Trophoblast cell (in vitro differentiated cells and primary cell): ENCODE measurements around the gene VPS13C.

ENCODE experiments used
- DNase-seq, 2 donors: peaks; one replicate each; pipeline ENCODE4 v3.0.0-alpha.2; 2016
- H2AFZ ChIP-seq: 2 replicates; pipeline ENCODE4 v1.6.1; 2013; ENCODE audit warnings: low read length, moderate library complexity, mild to moderate bottlenecking; ENCODE audit not compliant: insufficient read depth, poor library complexity
- H2AK5ac ChIP-seq: 2 replicates; pipeline ENCODE4 v1.6.1; 2013; ENCODE audit warnings: mild to moderate bottlenecking, low read length
- H2BK120ac ChIP-seq: 2 replicates; pipeline ENCODE4 v1.6.1; 2013; ENCODE audit warnings: low read length, mild to moderate bottlenecking, moderate library complexity; ENCODE audit not compliant: insufficient read depth, poor library complexity
- H2BK12ac ChIP-seq: 2 replicates; pipeline ENCODE4 v1.6.1; 2013; ENCODE audit warnings: mild to moderate bottlenecking, low read length, moderate library complexity
- H2BK5ac ChIP-seq: 2 replicates; pipeline ENCODE4 v1.6.1; 2013; ENCODE audit warnings: low read length, low read depth, moderate library complexity, mild to moderate bottlenecking; ENCODE audit not compliant: poor library complexity
- H3K14ac ChIP-seq: 2 replicates; pipeline ENCODE4 v1.6.1; 2013; ENCODE audit warnings: mild to moderate bottlenecking, low read length
- H3K18ac ChIP-seq: 2 replicates; pipeline ENCODE4 v1.6.1; 2013; ENCODE audit warnings: mild to moderate bottlenecking, low read length
- H3K23ac ChIP-seq: 2 replicates; pipeline ENCODE4 v1.6.1; 2013; ENCODE audit warnings: low read length
- H3K27ac ChIP-seq: 2 replicates; pipeline ENCODE4 v1.5.1; 2013; ENCODE audit warnings: low read depth, mild to moderate bottlenecking, inconsistent platforms, low read length, moderate library complexity
- H3K27me3 ChIP-seq: 2 replicates; pipeline ENCODE4 v1.6.1; 2013; ENCODE audit warnings: inconsistent platforms, mild to moderate bottlenecking, low read length, moderate library complexity; ENCODE audit not compliant: insufficient read depth
- H3K36me3 ChIP-seq, 2 experiments: 1 replicate in 1 of 2; 2 replicates in 1 of 2; pipeline ENCODE4 v1.6.1; 2013; ENCODE audit warnings: low read length in 2 of 2, mild to moderate bottlenecking in 2 of 2, moderate library complexity in 1 of 2; ENCODE audit not compliant: insufficient read depth in 2 of 2, control insufficient read depth in 1 of 2
- H3K4ac ChIP-seq: 2 replicates; pipeline ENCODE4 v1.6.1; 2013; ENCODE audit warnings: low read depth, mild to moderate bottlenecking, low read length, moderate library complexity
- H3K4me1 ChIP-seq, 2 experiments: 1 replicate in 1 of 2; 2 replicates in 1 of 2; pipeline ENCODE4 v1.6.1; 2013; ENCODE audit warnings: low read length in 2 of 2, mild to moderate bottlenecking in 2 of 2, moderate library complexity in 1 of 2; ENCODE audit not compliant: insufficient read depth in 2 of 2, control insufficient read depth in 1 of 2
- H3K4me2 ChIP-seq: 2 replicates; pipeline ENCODE4 v1.6.1; 2013; ENCODE audit warnings: inconsistent platforms, mild to moderate bottlenecking, low read length, moderate library complexity
- H3K4me3 ChIP-seq: 2 replicates; pipeline ENCODE4 v1.5.1; 2013; ENCODE audit warnings: mild to moderate bottlenecking, low read depth, low read length, inconsistent platforms
- H3K79me1 ChIP-seq: one replicate; pipeline ENCODE4 v1.6.1; 2013; ENCODE audit warnings: low read length
- H3K79me2 ChIP-seq: 2 replicates; pipeline ENCODE4 v1.6.1; 2013; ENCODE audit warnings: low read length, mild to moderate bottlenecking; ENCODE audit not compliant: control insufficient read depth, insufficient read depth, poor library complexity
- H3K9ac ChIP-seq: 2 replicates; pipeline ENCODE4 v1.6.1; 2013; ENCODE audit warnings: mild to moderate bottlenecking, low read length
- H3K9me3 ChIP-seq: 2 replicates; pipeline ENCODE4 v1.6.1; 2013; ENCODE audit warnings: low read depth, mild to moderate bottlenecking, control low read depth, inconsistent platforms, low read length; ENCODE audit not compliant: insufficient read depth
- H4K12ac ChIP-seq: 2 replicates; pipeline ENCODE4 v1.6.1; 2013; ENCODE audit warnings: low read depth, mild to moderate bottlenecking, low read length, moderate library complexity
- H4K8ac ChIP-seq: 2 replicates; pipeline ENCODE4 v1.6.1; 2013; ENCODE audit warnings: low read depth, mild to moderate bottlenecking, low read length, moderate library complexity
- H4K91ac ChIP-seq: one replicate; pipeline ENCODE4 v1.6.1; 2013; ENCODE audit warnings: low read depth, mild to moderate bottlenecking, low read length, moderate library complexity
- WGBS: extraction: QIAGEN DNeasy Blood & Tissue Kit; methylation state at CpG from one replicate; pipeline ENCODE4 v1.1.7; 2013; ENCODE audit warnings: missing lambda C conversion rate; ENCODE audit not compliant: insufficient read length, insufficient coverage; ENCODE audit errors: extremely low coverage; 5-methylcytosine and 5-hydroxymethylcytosine counted together

VPS13C gene

GRCh38 chr15:61849447-61849846 lies 210.8 kb downstream of the VPS13C start:
- WGBS: no CpG with 5 or more reads among the region's 1 CpG
- H3K14ac ChIP-seq: no peak overlapping the region

GRCh38 chr15:61841466-61841865 lies 218.8 kb downstream of the VPS13C start:
- Histone ChIP-seq H3K18ac (no peak overlapping the region), H3K79me2 (no peaks in the 10 kb centered on the region), H4K12ac (no peak overlapping the region), H4K8ac (no peak overlapping the region), H3K9me3 (no peaks in the 10 kb centered on the region), H3K79me1 (no peaks in the 10 kb centered on the region), H3K27ac (no peak overlapping the region), H2BK120ac (no peak overlapping the region), H3K36me3 (no peaks in the 10 kb centered on the region), H2AFZ (no peak overlapping the region), H3K14ac (no peak overlapping the region), H3K23ac (no peak overlapping the region), H3K27me3 (no peaks in the 10 kb centered on the region), H3K4me3 (no peak overlapping the region), H2BK5ac (no peak overlapping the region), H2AK5ac (no peak overlapping the region), H3K4me1 (peaks cover 4 to 5% of the 10 kb centered on the region in 2 experiments), H3K4me2 (no peak overlapping the region), H3K4ac (no peak overlapping the region), H2BK12ac (no peak overlapping the region), H4K91ac (no peak overlapping the region), H3K9ac (no peak overlapping the region)
- no CpG with 5 or more reads among the region's 9 CpGs for WGBS
- DNase-seq: no peak

More at GRCh38 chr15:61849447-61849846, 210.8 kb downstream of the VPS13C start:
- no peak overlapping the region for H2AFZ ChIP-seq
- no peak overlapping the region for H3K23ac ChIP-seq
- no peak overlapping the region for H2BK5ac ChIP-seq
- no peaks in the 10 kb centered on the region for H3K79me1 ChIP-seq
- H3K79me2 ChIP-seq: no peaks in the 10 kb centered on the region
- no peaks in the 10 kb centered on the region for H3K9me3 ChIP-seq
- DNase-seq: no peak
- no peak overlapping the region for H3K4me3 ChIP-seq
- no peak overlapping the region for H2BK120ac ChIP-seq
- no peaks in the 10 kb centered on the region for H3K4me1 ChIP-seq
- H3K9ac ChIP-seq: no peak overlapping the region
- H2AK5ac ChIP-seq: no peak overlapping the region
- H3K27me3 ChIP-seq: no peaks in the 10 kb centered on the region
- no peak overlapping the region for H3K4me2 ChIP-seq
- H3K27ac ChIP-seq: no peak overlapping the region
- no peak overlapping the region for H3K4ac ChIP-seq
- no peaks in the 10 kb centered on the region for H3K36me3 ChIP-seq
- no peak overlapping the region for H4K8ac ChIP-seq
- no peak overlapping the region for H3K18ac ChIP-seq
- H4K12ac ChIP-seq: no peak overlapping the region
- no peak overlapping the region for H2BK12ac ChIP-seq
- H4K91ac ChIP-seq: no peak overlapping the region

GRCh38 chr15:61840090-61840489 lies 220.2 kb downstream of the VPS13C start:
- Histone ChIP-seq H3K27me3 (no peaks in the 10 kb centered on the region), H2BK12ac (no peak overlapping the region), H3K79me1 (no peaks in the 10 kb centered on the region), H3K4me1 (peaks cover 4 to 5% of the 10 kb centered on the region in 2 experiments), H2AFZ (no peak overlapping the region), H3K27ac (no peak overlapping the region), H4K91ac (no peak overlapping the region), H4K12ac (no peak overlapping the region), H2BK5ac (no peak overlapping the region), H3K4me2 (no peak overlapping the region), H3K23ac (no peak overlapping the region), H3K4me3 (no peak overlapping the region), H3K14ac (no peak overlapping the region), H4K8ac (no peak overlapping the region), H2BK120ac (no peak overlapping the region), H2AK5ac (no peak overlapping the region), H3K9ac (no peak overlapping the region), H3K9me3 (no peaks in the 10 kb centered on the region), H3K18ac (no peak overlapping the region), H3K36me3 (no peaks in the 10 kb centered on the region), H3K4ac (no peak overlapping the region), H3K79me2 (no peaks in the 10 kb centered on the region)
- DNase-seq: no peak
- WGBS: no CpG with 5 or more reads among the region's 12 CpGs

- Histone ChIP-seq H3K27ac (no peak overlapping the region), H3K79me2 (no peaks in the 10 kb centered on the region), H3K9ac (no peak overlapping the region), H4K8ac (no peak overlapping the region), H3K4me1 (peaks cover 4 to 5% of the 10 kb centered on the region in 2 experiments), H4K12ac (no peak overlapping the region), H2BK120ac (no peak overlapping the region), H2AK5ac (no peak overlapping the region), H3K79me1 (no peaks in the 10 kb centered on the region), H3K18ac (no peak overlapping the region), H3K36me3 (no peaks in the 10 kb centered on the region), H3K14ac (no peak overlapping the region), H3K4me3 (no peak overlapping the region), H2AFZ (no peak overlapping the region), H3K4me2 (no peak overlapping the region), H3K4ac (no peak overlapping the region), H3K23ac (no peak overlapping the region), H3K27me3 (no peaks in the 10 kb centered on the region), H2BK12ac (no peak overlapping the region), H4K91ac (no peak overlapping the region), H3K9me3 (no peaks in the 10 kb centered on the region), H2BK5ac (no peak overlapping the region)
- no peak for DNase-seq
- no CpG with 5 or more reads among the region's 8 CpGs for WGBS
Observed at GRCh38 chr15:61839546-61839945, 220.7 kb downstream of the VPS13C start.
